IPS-20b (cell line): Measurements from ENCODE around the gene KIF16B.
"Not testable (repeated sequence)": the region's sequence is repeated elsewhere in the genome, so short reads cannot be mapped to it uniquely, and the experiment has no call there.

Experiments used
- H3K27ac ChIP-seq: one replicate; pipeline ENCODE4 v1.5.1; 2013; ENCODE audit warnings: low read length
- H3K27me3 ChIP-seq: 2 replicates; pipeline ENCODE4 v1.6.1; 2013; ENCODE audit warnings: mild to moderate bottlenecking, low read length, inconsistent platforms; ENCODE audit not compliant: insufficient read depth
- H3K36me3 ChIP-seq: 2 replicates; pipeline ENCODE4 v1.6.1; 2013; ENCODE audit warnings: low read depth, mild to moderate bottlenecking, inconsistent platforms, low read length, moderate library complexity; ENCODE audit not compliant: insufficient read depth
- H3K4me1 ChIP-seq: 2 replicates; pipeline ENCODE4 v1.6.1; 2013; ENCODE audit warnings: mild to moderate bottlenecking, control low read depth, inconsistent platforms, low read length, moderate library complexity; ENCODE audit not compliant: insufficient read depth
- H3K4me3 ChIP-seq: 2 replicates; pipeline ENCODE4 v1.5.1; 2013; ENCODE audit warnings: mild to moderate bottlenecking, low read length, inconsistent platforms
- H3K9ac ChIP-seq: 2 replicates; pipeline ENCODE4 v1.6.1; 2013; ENCODE audit warnings: low read depth, mild to moderate bottlenecking, inconsistent platforms, low read length, moderate library complexity
- H3K9me3 ChIP-seq: 2 replicates; pipeline ENCODE4 v1.6.1; 2013; ENCODE audit warnings: mild to moderate bottlenecking, low read depth, low read length, inconsistent platforms; ENCODE audit not compliant: insufficient read depth

Gene KIF16B

GRCh38 chr20:16271450-16271849 lies 301.8 kb downstream of the KIF16B start:
- Histone ChIP-seq H3K9me3 (0 out of 2 replicates have a peak, but pooled peaks cover under 1% of the 10 kb centered on the region), H3K4me3 (no peak overlapping the region), H3K4me1 (no peaks in the 10 kb centered on the region; the same call in 1 of the 2 replicates), H3K36me3 (no peaks in the 10 kb centered on the region), H3K27me3 (no peaks in the 10 kb centered on the region), H3K27ac (no peak overlapping the region), H3K9ac (no peak overlapping the region)

GRCh38 chr20:16270989-16271388 lies 302.3 kb downstream of the KIF16B start:
- H3K27ac ChIP-seq: no peak overlapping the region
- H3K36me3 ChIP-seq: no peaks in the 10 kb centered on the region
- H3K9ac ChIP-seq: no peak overlapping the region
- no peak overlapping the region for H3K4me3 ChIP-seq
- H3K27me3 ChIP-seq: no peaks in the 10 kb centered on the region
- no peaks in the 10 kb centered on the region; the same call in 1 of the 2 replicates for H3K4me1 ChIP-seq
- 0 out of 2 replicates have a peak, but pooled peaks cover 5% of the 10 kb centered on the region for H3K9me3 ChIP-seq

- Histone ChIP-seq H3K4me3 (no peak overlapping the region), H3K9ac (no peak overlapping the region), H3K4me1 (no peaks in the 10 kb centered on the region; the same call in 1 of the 2 replicates), H3K27me3 (no peaks in the 10 kb centered on the region), H3K27ac (no peak overlapping the region), H3K36me3 (no peaks in the 10 kb centered on the region), H3K9me3 (0 out of 2 replicates have a peak, but pooled peaks cover 8% of the 10 kb centered on the region)
These were observed 302.8 kb downstream of the KIF16B start for GRCh38 chr20:16270314-16270931.

- Histone ChIP-seq H3K36me3 (no peaks in the 10 kb centered on the region), H3K9ac (no peak overlapping the region), H3K27ac (no peak overlapping the region), H3K27me3 (no peaks in the 10 kb centered on the region), H3K4me3 (no peak overlapping the region), H3K4me1 (no peaks in the 10 kb centered on the region; the same call in 1 of the 2 replicates), H3K9me3 (0 out of 2 replicates have a peak, but pooled peaks cover 8% of the 10 kb centered on the region)
These were observed 305.7 kb downstream of the KIF16B start for GRCh38 chr20:16267526-16267925.

GRCh38 chr20:16265334-16265733 lies 307.9 kb downstream of the KIF16B start:
- no peak overlapping the region for H3K4me3 ChIP-seq
- no peak overlapping the region for H3K9ac ChIP-seq
- 0 out of 2 replicates have a peak, but pooled peaks cover 8% of the 10 kb centered on the region for H3K9me3 ChIP-seq
- H3K27me3 ChIP-seq: no peaks in the 10 kb centered on the region
- no peaks in the 10 kb centered on the region for H3K4me1 ChIP-seq
- no peak overlapping the region for H3K27ac ChIP-seq
- no peaks in the 10 kb centered on the region for H3K36me3 ChIP-seq

- H3K36me3 ChIP-seq: no peaks in the 10 kb centered on the region
- H3K9ac ChIP-seq: no peak overlapping the region
- no peak overlapping the region for H3K4me3 ChIP-seq
- no peak overlapping the region for H3K27ac ChIP-seq
- no peaks in the 10 kb centered on the region for H3K27me3 ChIP-seq
- H3K9me3 ChIP-seq: 0 out of 2 replicates have a peak, but pooled peaks cover 8% of the 10 kb centered on the region
- no peaks in the 10 kb centered on the region for H3K4me1 ChIP-seq
These were observed 309.7 kb downstream of the KIF16B start for GRCh38 chr20:16263582-16263981.

- H3K36me3 ChIP-seq: no peaks in the 10 kb centered on the region
- H3K27me3 ChIP-seq: no peaks in the 10 kb centered on the region
- no peaks in the 10 kb centered on the region for H3K4me1 ChIP-seq
- H3K9ac ChIP-seq: no peak overlapping the region
- no peak overlapping the region for H3K4me3 ChIP-seq
- H3K9me3 ChIP-seq: 0 out of 2 replicates have a peak, but pooled peaks cover 8% of the 10 kb centered on the region
- no peak overlapping the region for H3K27ac ChIP-seq
These were observed 310.7 kb downstream of the KIF16B start for GRCh38 chr20:16262594-16262993.

- H3K36me3 ChIP-seq: no peaks in the 10 kb centered on the region
- no peaks in the 10 kb centered on the region for H3K27me3 ChIP-seq
- H3K4me1 ChIP-seq: no peaks in the 10 kb centered on the region
- H3K9me3 ChIP-seq: 0 out of 2 replicates have a peak, but pooled peaks cover 8% of the 10 kb centered on the region
- H3K9ac ChIP-seq: no peak overlapping the region
- no peak overlapping the region for H3K4me3 ChIP-seq
- H3K27ac ChIP-seq: no peak overlapping the region
These were observed 311.4 kb downstream of the KIF16B start for GRCh38 chr20:16261733-16262273.

- no peaks in the 10 kb centered on the region for H3K27me3 ChIP-seq
- H3K4me3 ChIP-seq: no peak overlapping the region
- H3K4me1 ChIP-seq: no peaks in the 10 kb centered on the region
- no peaks in the 10 kb centered on the region for H3K36me3 ChIP-seq
- H3K9me3 ChIP-seq: 0 out of 2 replicates have a peak, but pooled peaks cover 3% of the 10 kb centered on the region
- no peak overlapping the region for H3K9ac ChIP-seq
- no peak overlapping the region for H3K27ac ChIP-seq
These were observed 312.3 kb downstream of the KIF16B start for GRCh38 chr20:16260911-16261310.

- H3K4me1 ChIP-seq, H3K27ac ChIP-seq, H3K36me3 ChIP-seq: not testable (repeated sequence)
These were observed 313.1 kb downstream of the KIF16B start for GRCh38 chr20:16260133-16260532.

GRCh38 chr20:16258766-16259165 lies 314.5 kb downstream of the KIF16B start:
- Histone ChIP-seq H3K4me1 (no peaks in the 10 kb centered on the region), H3K27ac (no peak overlapping the region), H3K4me3 (no peak overlapping the region), H3K9ac (no peak overlapping the region), H3K27me3 (no peaks in the 10 kb centered on the region), H3K9me3 (no peaks in the 10 kb centered on the region), H3K36me3 (no peaks in the 10 kb centered on the region)

More at GRCh38 chr20:16260133-16260532, 313.1 kb downstream of the KIF16B start:
- not testable (repeated sequence) for H3K9me3 ChIP-seq, H3K27me3 ChIP-seq, H3K4me3 ChIP-seq, H3K9ac ChIP-seq

- Histone ChIP-seq H3K36me3 (no peaks in the 10 kb centered on the region), H3K27me3 (no peaks in the 10 kb centered on the region), H3K27ac (no peak overlapping the region), H3K4me1 (no peaks in the 10 kb centered on the region), H3K4me3 (no peak overlapping the region), H3K9ac (no peak overlapping the region), H3K9me3 (no peaks in the 10 kb centered on the region)
These were observed 315.3 kb downstream of the KIF16B start for GRCh38 chr20:16257813-16258430.
